MCF 10A (cell line): Measurements from ENCODE around the gene DYNC2H1. TPM values are rescaled to one million over a fixed set of nuclear protein-coding genes. Genes with fewer than 3 reads are reported as not detected.

Experiments used
- BruUV-seq: library from RNA; stranded (reverse); fragments of 400-500 nt; replicated peaks from 2 replicates; lab custom pipeline; 2021; lab: Mats Ljungman, UMichigan
- CTCF ChIA-PET: fragments of 300-600 bp; sonication (Branson Sonifier 250); formaldehyde crosslinking; extraction: SDS; loops from one replicate; lab custom pipeline; 2021; ENCODE audit warnings: antibody characterized with exemption, inconsistent platforms; lab: Yijun Ruan, JAX
- POLR2A ChIA-PET: fragments of 300-600, 350-650 bp; sonication (Branson Sonifier 250); formaldehyde crosslinking; extraction: SDS; loops from one replicate; lab custom pipeline; 2020; ENCODE audit warnings: antibody characterized with exemption, inconsistent platforms; lab: Yijun Ruan, JAX
- DNase-seq: peaks from one replicate; pipeline ENCODE4 v3.0.0-alpha.2; 2018; ENCODE audit not compliant: unreplicated experiment
- H3K27ac Mint-ChIP-seq: one replicate; pipeline ENCODE4 v1.8.0; 2022; ENCODE audit warnings: mild to moderate bottlenecking, low read depth, mixed read lengths; ENCODE audit not compliant: unreplicated experiment
- H3K27me3 Mint-ChIP-seq: one replicate; pipeline ENCODE4 v1.8.0; 2022; ENCODE audit warnings: mixed read lengths; ENCODE audit not compliant: insufficient read depth, unreplicated experiment
- H3K36me3 Mint-ChIP-seq: one replicate; pipeline ENCODE4 v1.8.0; 2022; ENCODE audit warnings: mild to moderate bottlenecking, moderate library complexity, mixed read lengths; ENCODE audit not compliant: insufficient read depth, unreplicated experiment
- H3K4me1 Mint-ChIP-seq: one replicate; pipeline ENCODE4 v1.8.0; 2022; ENCODE audit warnings: mixed read lengths; ENCODE audit not compliant: insufficient read depth, unreplicated experiment
- H3K4me3 Mint-ChIP-seq: one replicate; pipeline ENCODE4 v1.8.0; 2022; ENCODE audit warnings: mild to moderate bottlenecking, moderate library complexity, mixed read lengths; ENCODE audit not compliant: unreplicated experiment
- H3K9me3 Mint-ChIP-seq: one replicate; pipeline ENCODE4 v1.8.0; 2022; ENCODE audit warnings: mixed read lengths; ENCODE audit not compliant: unreplicated experiment
- intact Hi-C: fragments of 100-400 bp; cut with micrococcal nuclease; formaldehyde crosslinking; loops from 2 replicates; pipeline ENCODE4 v1.14.1; 2022
- total RNA-seq: library from RNA; stranded (reverse); gene quantifications from 2 replicates; pipeline ENCODE4 v1.2.3, GENCODE V29; 2022
- TF ChIP-seq, protein P1 (sequence below): fragments of 200-600 bp; IDR thresholded peaks from one replicate; pipeline ENCODE4 v1.8.0; 2022; ENCODE audit warnings: antibody characterized with exemption, mild to moderate bottlenecking; ENCODE audit not compliant: unreplicated experiment

The DYNC2H1 gene
- total RNA-seq, 1 experiment from 2014 or later: 23.0 TPM

DNA sequence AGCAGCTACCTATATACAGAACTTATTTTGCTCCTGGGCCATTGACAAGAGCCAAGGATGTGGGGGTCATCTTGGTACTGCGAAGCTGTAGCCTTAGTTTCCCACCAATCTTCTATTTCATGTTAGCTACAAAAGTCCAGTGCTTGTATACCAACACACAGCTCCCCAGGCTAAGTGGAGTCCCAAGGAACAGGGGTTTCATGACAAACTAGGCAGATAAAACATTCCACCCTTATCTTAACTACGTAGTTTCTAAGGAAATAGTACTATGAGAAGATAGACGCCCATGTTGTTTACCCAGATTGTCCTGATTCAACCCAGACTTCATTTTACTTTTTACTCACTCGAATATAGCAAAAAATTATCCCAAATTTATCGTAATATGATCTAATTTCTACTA is 218.5 kb downstream of the DYNC2H1 start:
- TF ChIP-seq, protein P1, sequence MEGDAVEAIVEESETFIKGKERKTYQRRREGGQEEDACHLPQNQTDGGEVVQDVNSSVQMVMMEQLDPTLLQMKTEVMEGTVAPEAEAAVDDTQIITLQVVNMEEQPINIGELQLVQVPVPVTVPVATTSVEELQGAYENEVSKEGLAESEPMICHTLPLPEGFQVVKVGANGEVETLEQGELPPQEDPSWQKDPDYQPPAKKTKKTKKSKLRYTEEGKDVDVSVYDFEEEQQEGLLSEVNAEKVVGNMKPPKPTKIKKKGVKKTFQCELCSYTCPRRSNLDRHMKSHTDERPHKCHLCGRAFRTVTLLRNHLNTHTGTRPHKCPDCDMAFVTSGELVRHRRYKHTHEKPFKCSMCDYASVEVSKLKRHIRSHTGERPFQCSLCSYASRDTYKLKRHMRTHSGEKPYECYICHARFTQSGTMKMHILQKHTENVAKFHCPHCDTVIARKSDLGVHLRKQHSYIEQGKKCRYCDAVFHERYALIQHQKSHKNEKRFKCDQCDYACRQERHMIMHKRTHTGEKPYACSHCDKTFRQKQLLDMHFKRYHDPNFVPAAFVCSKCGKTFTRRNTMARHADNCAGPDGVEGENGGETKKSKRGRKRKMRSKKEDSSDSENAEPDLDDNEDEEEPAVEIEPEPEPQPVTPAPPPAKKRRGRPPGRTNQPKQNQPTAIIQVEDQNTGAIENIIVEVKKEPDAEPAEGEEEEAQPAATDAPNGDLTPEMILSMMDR: no peak
- Mint-ChIP-seq H3K9me3 (no peaks in the 10 kb centered on the region), H3K36me3 (peaks cover 31% of the 10 kb centered on the region), H3K27me3 (no peaks in the 10 kb centered on the region), H3K4me1 (peaks cover 7% of the 10 kb centered on the region), H3K4me3 (no peak overlapping the region), H3K27ac (no peak overlapping the region)
- intact Hi-C loops: loop anchor here (5.0 kb wide), 1 partner anchor 125 kb away; no protein-coding TSS in a partner anchor
- CTCF ChIA-PET: interaction anchor here (1.2 to 4.1 kb wide), 3 partner anchors 21 to 274 kb away, joined by 4 to 63 read pairs (median 4); no protein-coding TSS in a partner anchor
- POLR2A ChIA-PET: no interaction called here
- no peak for DNase-seq
- BruUV-seq: no TSS peak

DNA sequence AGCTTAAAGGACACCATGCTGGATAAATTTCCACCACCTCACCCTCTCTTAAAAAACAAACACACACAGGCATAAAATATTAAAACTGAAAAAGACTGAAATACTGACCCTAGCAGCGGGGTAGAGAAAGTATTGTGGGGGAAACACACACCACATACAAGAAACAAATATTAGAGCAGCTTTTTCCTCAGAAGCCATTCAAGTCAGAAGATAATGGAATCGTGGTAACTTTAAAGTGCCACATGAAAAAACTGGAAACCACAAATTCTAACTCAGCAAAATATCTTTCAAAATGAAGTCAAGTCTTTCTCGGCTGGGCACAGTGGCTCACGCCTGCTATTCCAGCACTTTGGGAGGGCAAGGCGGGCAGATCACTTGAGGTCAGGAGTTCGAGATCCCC is 223.2 kb downstream of the DYNC2H1 start:
- Mint-ChIP-seq H3K4me3 (no peak overlapping the region), H3K4me1 (no peaks in the 10 kb centered on the region), H3K36me3 (peaks cover 4% of the 10 kb centered on the region), H3K27ac (no peak overlapping the region), H3K27me3 (no peaks in the 10 kb centered on the region), H3K9me3 (no peaks in the 10 kb centered on the region)
- BruUV-seq: no TSS peak
- no peak for DNase-seq
- TF ChIP-seq, protein P1: no peak
- CTCF ChIA-PET: interaction anchor here (0.7 to 1.3 kb wide), 3 partner anchors 11 to 270 kb away, joined by 5 read pairs; no protein-coding TSS in a partner anchor
- POLR2A ChIA-PET: no interaction called here
- intact Hi-C loops: no loop called here

DNA sequence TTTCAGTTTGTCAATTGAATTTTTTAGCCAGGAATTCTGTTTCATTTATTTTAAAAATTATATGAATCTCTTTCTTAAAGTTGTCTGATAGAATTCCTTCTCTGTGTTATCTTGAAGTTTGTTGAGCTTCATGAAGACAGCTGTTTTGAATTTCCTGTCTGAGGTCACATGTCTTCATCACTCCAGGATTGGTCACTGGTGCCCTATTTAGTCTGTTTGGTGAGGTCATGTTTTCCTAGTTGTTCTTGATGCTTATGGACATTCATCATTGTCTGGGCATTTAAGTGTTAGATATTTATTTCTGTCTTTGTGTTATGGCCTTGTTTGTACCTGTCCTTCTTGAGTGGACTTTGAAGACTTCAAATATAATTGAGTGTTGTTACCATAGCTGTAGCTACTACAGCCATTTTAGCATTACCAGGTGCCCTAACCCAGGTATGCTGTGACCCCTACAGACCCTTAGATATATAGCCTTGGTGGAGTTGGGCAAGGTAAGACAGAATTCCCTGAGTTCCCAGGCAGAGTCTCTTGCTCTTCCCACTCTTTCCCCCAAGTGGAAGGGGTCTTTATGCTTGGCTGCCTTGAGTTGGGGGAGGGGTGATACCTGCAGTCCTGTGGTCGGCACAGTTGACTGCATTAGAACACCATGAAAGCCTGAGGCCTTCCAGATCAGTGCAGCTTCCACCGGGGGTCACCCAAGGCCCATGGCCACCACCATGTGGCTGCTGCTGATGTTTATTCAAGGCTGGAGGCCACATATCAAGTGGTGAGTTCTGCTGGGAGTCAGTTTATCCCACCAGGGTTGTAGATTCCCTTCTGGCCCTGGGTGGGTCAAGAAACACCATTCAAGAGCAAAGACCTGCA is 229.6 kb downstream of the DYNC2H1 start:
- H3K27me3 Mint-ChIP-seq: no peaks in the 10 kb centered on the region
- POLR2A ChIA-PET: no interaction called here
- H3K4me1 Mint-ChIP-seq: no peaks in the 10 kb centered on the region
- DNase-seq: peak; percentile 2
- intact Hi-C loops: no loop called here
- peaks cover 7% of the 10 kb centered on the region for H3K36me3 Mint-ChIP-seq
- CTCF ChIA-PET: interaction anchor here (0.6 to 2.7 kb wide), 3 partner anchors 14 to 262 kb away, joined by 3 to 8 read pairs (median 3); no protein-coding TSS in a partner anchor
- no peak overlapping the region for H3K27ac Mint-ChIP-seq
- no peak overlapping the region for H3K4me3 Mint-ChIP-seq
- TF ChIP-seq, protein P1: no peak
- BruUV-seq: no TSS peak
- no peaks in the 10 kb centered on the region for H3K9me3 Mint-ChIP-seq

DNA sequence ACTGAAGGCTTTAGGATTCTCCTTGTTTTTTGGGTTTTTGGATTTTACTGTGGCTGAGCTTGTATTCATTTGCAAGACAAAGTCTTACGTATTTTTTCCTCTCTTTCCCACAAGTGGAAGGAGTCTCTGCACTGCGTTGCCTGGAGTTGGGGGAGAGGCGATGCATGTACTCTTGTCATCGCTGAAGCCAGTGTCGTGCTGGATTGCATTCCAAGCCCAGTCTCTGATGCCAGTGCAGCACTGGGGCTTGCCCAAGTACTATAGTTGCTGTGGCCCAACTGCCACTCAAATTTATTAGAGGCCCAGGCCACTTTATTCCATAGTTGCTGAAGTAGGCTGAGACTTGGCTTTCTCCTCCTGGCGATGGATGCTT is 230.2 kb downstream of the DYNC2H1 start:
- Mint-ChIP-seq H3K4me1 (no peaks in the 10 kb centered on the region), H3K27me3 (no peaks in the 10 kb centered on the region), H3K9me3 (no peaks in the 10 kb centered on the region), H3K36me3 (peaks cover 7% of the 10 kb centered on the region), H3K4me3 (no peak overlapping the region), H3K27ac (no peak overlapping the region)
- intact Hi-C loops: no loop called here
- no peak for DNase-seq
- TF ChIP-seq, protein P1: no peak
- ChIA-PET CTCF (interaction anchor here (1.2 to 2.7 kb wide), 2 partner anchors 198 to 262 kb away, joined by 3 to 8 read pairs; no protein-coding TSS in a partner anchor), POLR2A (no interaction called here)
- no TSS peak for BruUV-seq
